PFSK-1 (cell line): ENCODE results near the gene WDR62.

ENCODE experiments used
- FOXP2 ChIP-seq: optimal IDR thresholded peaks from 2 replicates; pipeline ENCODE3; 2011; ENCODE audit warnings: borderline replicate concordance, control low read depth, inconsistent platforms; ENCODE audit not compliant: insufficient read depth; ENCODE audit errors: extremely low read length, extremely low read depth
- POLR2AphosphoS5 ChIP-seq: IDR thresholded peaks from 2 replicates; pipeline ENCODE4 v1.6.1; 2012; ENCODE audit warnings: low read depth, mild to moderate bottlenecking, control low read depth, low read length, moderate library complexity
- REST ChIP-seq, 2 experiments: IDR thresholded peaks; 2 replicates each; pipeline versions ENCODE4 v1.6.1 to v1.8.0; 2011 to 2012; ENCODE audit warnings: low read depth in 2 of 2, low read length in 2 of 2, control low read depth in 1 of 2, inconsistent platforms in 1 of 2, mild to moderate bottlenecking in 1 of 2, moderate library complexity in 1 of 2; ENCODE audit not compliant: insufficient read depth in 1 of 2
- SIN3A ChIP-seq: IDR thresholded peaks from 2 replicates; pipeline ENCODE4 v1.6.1; 2012; ENCODE audit warnings: mild to moderate bottlenecking, low read length, moderate library complexity, borderline replicate concordance; ENCODE audit not compliant: insufficient read depth
- TAF1 ChIP-seq: IDR thresholded peaks from 2 replicates; pipeline ENCODE4 v1.6.1; 2012; ENCODE audit warnings: low read length, control low read depth, borderline replicate concordance; ENCODE audit not compliant: insufficient read depth

The WDR62 gene

GRCh38 chr19:36121486-36122124 is 66.9 kb downstream of the WDR62 start:
- TF ChIP-seq SIN3A (no peak), POLR2AphosphoS5 (no peak), FOXP2 (no peak), REST (IDR thresholded peaks at IDR 0.05; ENCODE audit: insufficient read depth in 1 of 2, low read depth in 2 of 2, low read length in 2 of 2) (no peak), TAF1 (no peak)

- TF ChIP-seq REST (IDR thresholded peaks at IDR 0.05; ENCODE audit: insufficient read depth in 1 of 2, low read depth in 2 of 2, low read length in 2 of 2) (no peak), POLR2AphosphoS5 (no peak), SIN3A (no peak), FOXP2 (no peak), TAF1 (no peak)
Observed at GRCh38 chr19:36125557-36125956, 70.9 kb downstream of the WDR62 start.

GRCh38 chr19:36128392-36128736 is 73.7 kb downstream of the WDR62 start:
- no peak for TF ChIP-seq POLR2AphosphoS5

- TF ChIP-seq FOXP2 (no peak), SIN3A (no peak), REST (IDR thresholded peaks at IDR 0.05; ENCODE audit: insufficient read depth in 1 of 2, low read depth in 2 of 2, low read length in 2 of 2) (no peak), POLR2AphosphoS5 (no peak), TAF1 (no peak)
Observed at GRCh38 chr19:36136964-36137686, 82.4 kb downstream of the WDR62 start.

GRCh38 chr19:36139120-36139472 is 84.4 kb downstream of the WDR62 start:
- TF ChIP-seq REST (IDR thresholded peaks at IDR 0.05; ENCODE audit: insufficient read depth in 1 of 2, low read depth in 2 of 2, low read length in 2 of 2) (no peak), SIN3A (no peak), FOXP2 (no peak), TAF1 (no peak), POLR2AphosphoS5 (no peak)
